ENCODE data around the gene FOXJ1.

FOXJ1 gene

DNA sequence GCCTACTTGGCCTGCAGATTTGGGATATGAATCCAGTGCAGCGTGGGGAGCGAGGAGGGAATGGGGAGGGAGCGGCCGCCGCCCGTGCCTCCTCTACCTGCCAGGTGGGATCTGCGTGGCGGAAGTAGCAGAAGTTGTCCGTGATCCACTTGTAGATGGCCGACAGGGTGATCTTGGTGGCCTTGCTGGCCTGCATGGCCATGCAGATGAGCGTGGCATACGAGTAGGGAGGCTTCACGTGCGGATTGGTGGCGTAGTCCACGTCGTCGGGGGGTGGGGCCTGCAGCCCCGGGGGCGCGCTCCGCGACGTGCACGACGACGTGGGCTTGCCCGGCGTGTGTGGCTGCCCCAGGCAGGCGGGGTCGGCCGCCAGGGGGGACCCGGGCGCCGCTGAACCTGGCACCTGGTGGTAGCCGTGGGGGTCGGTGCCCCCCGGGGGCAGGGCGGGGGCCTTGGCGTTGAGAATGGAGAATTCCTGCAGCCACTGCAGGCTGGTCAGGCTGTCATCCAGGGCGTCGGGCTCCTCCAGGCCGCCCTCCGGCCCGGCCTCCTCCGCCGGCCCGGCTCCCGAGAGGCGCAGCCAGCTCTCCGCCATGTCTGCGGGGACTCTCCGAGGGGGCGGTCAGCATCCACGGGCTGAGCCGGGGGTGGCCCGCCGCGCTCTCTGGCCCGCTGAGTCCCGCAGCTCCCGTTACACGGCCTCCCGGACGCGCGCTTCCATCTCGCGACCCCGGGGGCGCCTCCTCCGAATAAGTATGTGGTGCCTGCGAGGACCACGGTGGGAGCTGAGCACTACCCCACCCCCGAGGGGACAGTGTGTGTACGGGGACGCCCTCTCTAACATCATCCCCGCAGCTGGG is 1.0 kb downstream of the FOXJ1 start:
- DNase-seq = no peak

GRCh38 chr17:76138896-76139752 is 1.9 kb downstream of the FOXJ1 start:
- DNase-seq = no peak

DNA sequence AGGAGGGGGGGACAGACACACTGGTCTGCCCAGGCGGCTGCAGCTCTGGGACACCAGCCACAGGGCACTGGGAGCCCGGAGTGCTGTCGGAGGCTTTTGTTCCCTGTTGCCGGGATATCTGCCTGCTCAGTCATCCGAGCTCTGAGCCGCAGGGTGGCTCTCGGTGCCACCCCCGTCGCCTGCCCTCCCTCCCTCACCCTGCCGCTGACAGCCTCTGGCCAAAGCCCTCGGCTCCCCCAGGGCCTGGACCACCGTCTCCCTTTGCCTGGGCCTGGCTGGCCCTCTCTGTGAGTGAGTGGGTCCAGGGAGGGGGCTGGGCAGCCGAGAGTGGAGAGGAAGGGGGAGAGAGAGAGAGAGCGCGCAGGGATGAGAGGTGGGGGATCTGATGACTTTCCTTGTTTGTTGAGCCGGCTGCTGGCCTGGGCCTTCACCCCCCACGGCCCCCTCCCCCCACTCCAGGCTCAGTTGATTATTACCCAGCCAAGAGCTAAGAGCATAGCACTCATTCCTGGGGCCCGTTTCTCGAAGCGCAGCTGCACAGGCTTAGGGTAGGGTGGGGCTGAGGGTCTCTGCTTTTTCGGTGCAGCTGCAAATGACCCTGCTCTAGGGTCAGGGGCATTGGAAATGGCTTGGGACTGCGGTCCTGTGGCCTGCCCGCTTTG is 2.7 kb downstream of the FOXJ1 start:
- DNase-seq = no peak

- no peak for DNase-seq
These were observed 3.5 kb downstream of the FOXJ1 start for GRCh38 chr17:76137351-76138233.

DNA sequence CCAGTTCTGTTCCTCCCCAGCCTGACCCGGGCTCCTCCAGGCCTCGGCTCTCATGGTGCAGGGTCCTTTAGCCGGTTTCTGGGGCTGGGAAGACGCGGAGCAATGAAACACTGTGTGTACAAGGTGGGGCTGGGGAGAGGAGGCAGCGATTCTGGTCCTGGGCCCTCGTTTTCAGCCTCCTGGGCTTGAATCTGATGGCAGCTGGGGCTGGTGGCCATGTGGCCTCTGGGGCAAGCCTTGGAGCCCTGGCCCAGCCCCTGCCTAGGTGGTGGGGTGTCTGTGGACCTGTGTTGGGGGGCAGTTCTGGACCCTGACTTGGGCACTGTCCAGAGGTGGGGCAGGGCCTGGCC is 4.1 kb downstream of the FOXJ1 start:
- no peak for DNase-seq

GRCh38 chr17:76136276-76137000 is 4.6 kb downstream of the FOXJ1 start:
- no peak for DNase-seq

GRCh38 chr17:76135810-76136188 is 5.2 kb downstream of the FOXJ1 start:
- DNase-seq = no peak

DNA sequence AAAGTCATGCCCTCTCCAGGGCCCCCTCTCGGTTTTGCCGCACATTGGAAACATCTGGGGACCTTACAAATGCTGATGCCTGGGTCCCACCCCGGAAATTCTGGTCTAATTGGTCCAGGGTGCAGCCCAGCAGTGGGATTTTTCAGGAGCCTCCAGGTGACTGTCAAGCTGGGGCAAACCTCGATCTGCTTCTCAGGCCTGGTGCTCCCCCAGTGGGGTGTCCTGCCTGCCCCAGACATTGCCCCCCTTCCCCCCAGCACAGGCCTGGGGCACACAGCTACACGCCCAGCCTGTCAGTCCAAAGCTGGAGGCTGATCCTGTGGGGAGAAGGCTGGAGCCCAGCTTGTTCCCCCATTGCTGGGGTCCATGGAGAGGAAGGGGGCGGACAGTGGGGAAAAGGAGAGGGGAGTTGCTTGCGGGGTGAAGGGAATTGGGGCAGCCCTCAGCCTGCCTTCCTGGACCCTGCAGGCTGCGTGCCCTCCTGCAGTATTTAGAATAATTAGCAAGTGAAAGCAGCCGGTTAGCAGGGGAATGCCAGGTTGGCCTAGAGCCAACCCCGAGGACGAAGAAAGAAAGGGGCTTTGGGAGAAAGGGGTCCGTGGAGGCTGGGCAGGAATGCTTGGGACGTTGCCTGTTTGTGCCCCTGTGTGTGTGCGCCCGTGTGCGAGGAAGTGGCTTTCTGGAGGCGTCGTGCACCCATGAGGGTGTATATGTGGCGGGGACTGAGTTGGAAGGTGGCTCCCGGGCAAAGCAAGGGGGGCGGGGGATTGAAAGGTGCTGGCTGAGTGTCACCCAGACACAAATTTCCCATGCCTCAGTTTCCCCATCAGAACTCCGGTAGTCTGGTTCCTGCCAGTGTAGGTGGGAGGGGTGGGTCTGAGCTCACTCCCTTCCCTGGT is 5.9 kb downstream of the FOXJ1 start:
- no peak for DNase-seq

- no peak for DNase-seq
These were observed 8.3 kb downstream of the FOXJ1 start for GRCh38 chr17:76132574-76133338.

- DNase-seq = no peak
These were observed 9.1 kb downstream of the FOXJ1 start for GRCh38 chr17:76131692-76132573.

- no peak for DNase-seq
These were observed 9.9 kb downstream of the FOXJ1 start for GRCh38 chr17:76131051-76131691.

DNA sequence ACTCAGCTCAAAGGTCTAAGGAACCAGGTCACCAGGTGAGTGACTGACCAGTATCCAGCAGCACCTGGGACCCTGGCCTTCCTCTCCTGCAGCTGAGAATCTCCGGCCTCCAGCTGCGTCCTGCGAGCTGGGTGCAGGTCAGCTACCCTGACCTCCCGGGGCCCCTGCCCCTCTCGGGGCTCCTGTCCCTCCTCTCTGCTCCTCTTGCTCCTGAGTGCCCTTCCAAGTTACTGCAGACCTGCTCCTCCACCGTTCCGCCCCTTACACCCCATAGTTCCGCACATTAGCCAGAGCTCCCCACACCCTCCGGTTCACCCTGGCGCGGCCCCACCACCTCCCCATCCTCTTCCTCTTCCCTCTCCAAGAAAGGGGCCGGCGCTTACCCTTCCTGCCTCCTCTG is 10.6 kb downstream of the FOXJ1 start:
- DNase-seq = no peak

DNA sequence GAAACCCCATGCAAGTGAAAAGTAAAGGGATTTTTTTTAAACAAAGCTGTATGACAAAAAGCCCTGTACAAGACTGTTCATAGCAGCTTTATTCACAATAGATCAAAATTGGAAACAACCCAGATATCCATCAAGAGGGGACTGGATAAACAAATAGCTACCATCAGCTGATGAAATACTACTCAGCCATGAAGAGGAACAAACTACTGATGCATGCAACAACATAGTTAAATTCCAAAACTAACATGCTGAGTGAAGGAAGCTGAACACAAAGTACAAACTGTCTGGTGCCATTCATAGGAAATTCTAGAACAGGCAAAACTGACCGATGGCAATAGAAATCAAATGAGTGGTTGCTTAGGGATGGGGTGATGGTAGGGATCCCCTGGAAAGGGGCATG is 15.1 kb downstream of the FOXJ1 start:
- DNase-seq = no peak

DNA sequence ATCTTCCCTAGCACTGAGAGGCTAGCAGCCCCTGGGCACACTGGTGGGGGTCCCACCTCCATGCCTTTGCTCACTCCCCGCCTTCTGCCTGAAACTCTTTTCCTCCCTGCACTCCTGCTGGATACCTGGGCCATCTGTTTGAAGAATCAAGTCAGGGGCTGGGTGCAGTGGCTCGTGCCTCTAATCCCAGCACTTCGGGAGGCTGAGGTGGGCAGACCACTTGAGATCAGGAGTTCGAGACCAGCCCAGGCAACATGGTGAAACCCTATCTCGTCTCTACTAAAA is 15.7 kb downstream of the FOXJ1 start:
- DNase-seq = no peak

- DNase-seq = no peak
These were observed 16.3 kb downstream of the FOXJ1 start for GRCh38 chr17:76124582-76125390.

- no peak for DNase-seq
These were observed 17.1 kb downstream of the FOXJ1 start for GRCh38 chr17:76123749-76124581.

GRCh38 chr17:76123191-76123499 is 17.9 kb downstream of the FOXJ1 start:
- DNase-seq = no peak

Measured in activated CD4-positive, alpha-beta T cell treated with anti-CD3 and anti-CD28 coated beads, Interleukin-2, amount 50 U/mL, for 16 hours (primary cell).